Measurements from ENCODE around the gene CDH26.

Gene CDH26

GRCh38 chr20:60020251-60020650 is 62.0 kb downstream of the CDH26 start:
- no peak overlapping the region for H3K27ac ChIP-seq (ENCODE audit: low read length)
- no peak overlapping the region for H3K4me3 ChIP-seq (ENCODE audit: low read depth in 1 of 2, low read length in 2 of 2)
- H3K4me1 ChIP-seq (ENCODE audit: control insufficient read depth in 1 of 2, insufficient read depth in 2 of 2, low read length in 2 of 2): no peaks in the 10 kb centered on the region
- no peaks in the 10 kb centered on the region for H3K36me3 ChIP-seq (ENCODE audit: control insufficient read depth in 1 of 2, insufficient read depth in 2 of 2, low read length in 2 of 2)
- H3K9me3 ChIP-seq (ENCODE audit: control insufficient read depth in 1 of 2, low read length in 2 of 2): peaks cover 3 to 6% of the 10 kb centered on the region in 2 donors
- H3K27me3 ChIP-seq (ENCODE audit: low read depth, low read length): no peaks in the 10 kb centered on the region

DNA sequence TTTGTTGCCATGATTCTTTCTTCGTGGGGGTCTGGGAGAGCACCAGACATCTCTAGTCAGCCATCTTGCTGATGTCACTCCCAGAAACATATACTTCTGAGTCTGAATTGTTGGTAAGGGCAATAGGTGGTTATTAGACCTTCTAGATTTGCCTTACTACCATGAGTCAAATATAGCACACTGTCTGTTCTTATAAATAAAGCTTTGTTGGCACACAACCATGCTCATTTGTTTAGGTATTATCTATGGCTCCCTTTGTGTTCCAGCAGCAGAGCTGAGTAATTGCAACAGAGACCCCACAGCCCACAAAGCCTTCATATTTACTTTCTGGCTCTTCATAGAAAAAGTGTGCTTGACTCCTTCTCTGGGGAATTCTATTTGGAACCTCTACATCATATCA is 62.9 kb downstream of the CDH26 start:
- Histone ChIP-seq H3K27ac (ENCODE audit: low read length) (no peak overlapping the region), H3K27me3 (ENCODE audit: low read depth, low read length) (no peaks in the 10 kb centered on the region)

GRCh38 chr20:60022849-60023248 is 64.6 kb downstream of the CDH26 start:
- H3K36me3 ChIP-seq (ENCODE audit: control insufficient read depth in 1 of 2, insufficient read depth in 2 of 2, low read length in 2 of 2): no peaks in the 10 kb centered on the region
- no peaks in the 10 kb centered on the region for H3K4me1 ChIP-seq (ENCODE audit: control insufficient read depth in 1 of 2, insufficient read depth in 2 of 2, low read length in 2 of 2)
- no peak overlapping the region for H3K27ac ChIP-seq (ENCODE audit: low read length)

More for the DNA sequence above, 62.9 kb downstream of the CDH26 start:
- Histone ChIP-seq H3K9me3 (ENCODE audit: control insufficient read depth in 1 of 2, low read length in 2 of 2) (no peaks in the 10 kb centered on the region), H3K4me3 (ENCODE audit: low read depth in 1 of 2, low read length in 2 of 2) (no peak overlapping the region), H3K36me3 (ENCODE audit: control insufficient read depth in 1 of 2, insufficient read depth in 2 of 2, low read length in 2 of 2) (no peaks in the 10 kb centered on the region), H3K4me1 (ENCODE audit: control insufficient read depth in 1 of 2, insufficient read depth in 2 of 2, low read length in 2 of 2) (no peaks in the 10 kb centered on the region)

DNA sequence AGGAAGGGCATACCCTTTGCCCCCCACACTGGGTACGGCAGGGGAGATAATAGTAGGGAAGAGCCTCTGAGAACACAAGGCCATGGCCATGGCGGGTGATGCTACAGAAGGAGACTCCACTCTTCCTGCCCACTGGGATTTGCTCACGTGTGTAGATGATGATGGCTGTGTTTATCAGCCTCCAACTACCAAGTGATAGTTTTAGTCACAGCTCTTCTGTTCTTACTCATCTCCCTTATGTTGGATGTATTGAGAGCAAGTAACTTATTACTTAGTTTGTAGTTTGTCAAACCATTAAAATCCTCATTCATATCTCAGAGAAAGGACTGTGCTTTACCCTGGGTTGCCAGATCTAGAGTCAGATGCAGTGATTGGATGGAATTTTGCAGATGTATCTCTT is 66.0 kb downstream of the CDH26 start:
- no peaks in the 10 kb centered on the region for H3K27me3 ChIP-seq (ENCODE audit: low read depth, low read length)
- no peaks in the 10 kb centered on the region for H3K4me1 ChIP-seq (ENCODE audit: control insufficient read depth in 1 of 2, insufficient read depth in 2 of 2, low read length in 2 of 2)
- no peaks in the 10 kb centered on the region for H3K36me3 ChIP-seq (ENCODE audit: control insufficient read depth in 1 of 2, insufficient read depth in 2 of 2, low read length in 2 of 2)
- H3K9me3 ChIP-seq (ENCODE audit: control insufficient read depth in 1 of 2, low read length in 2 of 2): no peaks in the 10 kb centered on the region
- H3K27ac ChIP-seq (ENCODE audit: low read length): no peak overlapping the region
- H3K4me3 ChIP-seq (ENCODE audit: low read depth in 1 of 2, low read length in 2 of 2): no peak overlapping the region

More at GRCh38 chr20:60022849-60023248, 64.6 kb downstream of the CDH26 start:
- Histone ChIP-seq H3K27me3 (ENCODE audit: low read depth, low read length) (no peaks in the 10 kb centered on the region), H3K9me3 (ENCODE audit: control insufficient read depth in 1 of 2, low read length in 2 of 2) (no peaks in the 10 kb centered on the region), H3K4me3 (ENCODE audit: low read depth in 1 of 2, low read length in 2 of 2) (no peak overlapping the region)

DNA sequence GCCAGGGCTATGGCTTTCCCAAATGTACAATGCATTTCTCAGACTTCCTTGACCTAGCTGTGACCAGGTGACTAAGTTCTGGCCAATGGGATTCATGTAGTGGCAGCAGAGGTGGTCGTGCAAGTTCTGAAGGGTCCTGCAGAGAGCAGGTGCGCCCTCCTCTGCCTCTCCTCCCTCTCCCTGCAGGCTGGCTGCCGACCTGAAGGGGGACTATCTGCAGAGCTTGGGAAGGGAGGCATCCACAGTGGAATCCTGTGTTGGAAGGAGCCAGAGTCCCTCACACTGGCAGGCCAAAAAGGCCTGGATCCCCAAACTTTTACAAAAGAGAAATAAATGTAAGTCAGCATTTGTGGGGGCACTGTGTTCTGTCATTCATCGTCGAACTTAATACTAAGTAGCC is 66.6 kb downstream of the CDH26 start:
- no peak overlapping the region for H3K27ac ChIP-seq (ENCODE audit: low read length)
- H3K27me3 ChIP-seq (ENCODE audit: low read depth, low read length): no peaks in the 10 kb centered on the region
- H3K9me3 ChIP-seq (ENCODE audit: control insufficient read depth in 1 of 2, low read length in 2 of 2): no peaks in the 10 kb centered on the region
- no peaks in the 10 kb centered on the region for H3K36me3 ChIP-seq (ENCODE audit: control insufficient read depth in 1 of 2, insufficient read depth in 2 of 2, low read length in 2 of 2)
- H3K4me3 ChIP-seq (ENCODE audit: low read depth in 1 of 2, low read length in 2 of 2): no peak overlapping the region
- H3K4me1 ChIP-seq (ENCODE audit: control insufficient read depth in 1 of 2, insufficient read depth in 2 of 2, low read length in 2 of 2): no peaks in the 10 kb centered on the region

- no peaks in the 10 kb centered on the region for H3K27me3 ChIP-seq (ENCODE audit: low read depth, low read length)
- no peak overlapping the region for H3K4me3 ChIP-seq (ENCODE audit: low read depth in 1 of 2, low read length in 2 of 2)
- H3K36me3 ChIP-seq (ENCODE audit: control insufficient read depth in 1 of 2, insufficient read depth in 2 of 2, low read length in 2 of 2): no peaks in the 10 kb centered on the region
- H3K27ac ChIP-seq (ENCODE audit: low read length): no peak overlapping the region
- no peaks in the 10 kb centered on the region for H3K9me3 ChIP-seq (ENCODE audit: control insufficient read depth in 1 of 2, low read length in 2 of 2)
- H3K4me1 ChIP-seq (ENCODE audit: control insufficient read depth in 1 of 2, insufficient read depth in 2 of 2, low read length in 2 of 2): no peaks in the 10 kb centered on the region
Measured at GRCh38 chr20:60026010-60026409, 67.8 kb downstream of the CDH26 start.

DNA sequence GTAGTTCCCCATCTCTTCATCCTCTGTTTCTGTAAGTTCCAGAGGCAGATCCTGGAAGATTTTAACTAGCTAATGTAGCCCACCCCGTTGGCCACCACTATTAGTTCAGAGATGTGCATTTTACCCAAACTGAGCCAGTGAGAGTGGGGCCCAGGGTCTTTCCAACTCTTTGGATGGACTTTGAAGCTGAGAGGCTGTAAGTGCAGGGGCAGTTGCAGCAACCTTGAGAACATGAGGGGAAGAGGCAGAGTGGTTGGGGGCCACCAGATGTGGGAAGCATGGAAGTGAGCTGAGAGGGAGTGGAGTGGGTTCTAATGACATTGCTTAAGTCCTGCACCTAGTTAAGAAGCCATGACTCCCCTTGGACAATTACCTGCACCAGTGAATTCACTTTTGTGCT is 72.2 kb downstream of the CDH26 start:
- no peak overlapping the region for H3K4me3 ChIP-seq (ENCODE audit: low read depth in 1 of 2, low read length in 2 of 2)
- no peaks in the 10 kb centered on the region for H3K9me3 ChIP-seq (ENCODE audit: control insufficient read depth in 1 of 2, low read length in 2 of 2)
- H3K36me3 ChIP-seq (ENCODE audit: control insufficient read depth in 1 of 2, insufficient read depth in 2 of 2, low read length in 2 of 2): no peaks in the 10 kb centered on the region
- no peaks in the 10 kb centered on the region for H3K27me3 ChIP-seq (ENCODE audit: low read depth, low read length)
- no peak overlapping the region for H3K27ac ChIP-seq (ENCODE audit: low read length)
- H3K4me1 ChIP-seq (ENCODE audit: control insufficient read depth in 1 of 2, insufficient read depth in 2 of 2, low read length in 2 of 2): peaks cover 0 to 5% of the 10 kb centered on the region in 2 donors

DNA sequence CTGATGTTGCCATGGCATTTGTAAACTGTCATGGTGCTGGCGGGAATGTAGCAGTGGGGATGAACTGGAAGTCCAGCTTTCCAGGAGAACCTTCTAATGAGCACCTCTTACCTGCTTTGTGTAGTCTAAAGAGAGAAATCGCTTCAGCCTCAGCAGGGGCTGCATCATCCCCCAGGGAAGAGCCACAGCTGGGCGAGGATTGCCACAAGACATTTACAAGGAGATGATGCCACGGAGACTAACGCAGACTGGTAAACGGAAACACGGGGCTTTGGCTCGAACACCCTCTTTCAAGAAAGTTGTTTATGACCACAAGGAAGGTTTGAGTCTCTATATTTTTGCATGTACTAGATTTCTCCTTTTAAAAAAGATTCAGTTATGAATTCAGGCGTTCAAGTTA is 72.9 kb downstream of the CDH26 start:
- H3K9me3 ChIP-seq (ENCODE audit: control insufficient read depth in 1 of 2, low read length in 2 of 2): no peaks in the 10 kb centered on the region
- H3K4me1 ChIP-seq (ENCODE audit: control insufficient read depth in 1 of 2, insufficient read depth in 2 of 2, low read length in 2 of 2): peaks cover 0 to 5% of the 10 kb centered on the region in 2 donors
- H3K27ac ChIP-seq (ENCODE audit: low read length): no peak overlapping the region
- H3K36me3 ChIP-seq (ENCODE audit: control insufficient read depth in 1 of 2, insufficient read depth in 2 of 2, low read length in 2 of 2): no peaks in the 10 kb centered on the region
- H3K4me3 ChIP-seq (ENCODE audit: low read depth in 1 of 2, low read length in 2 of 2): no peak overlapping the region
- H3K27me3 ChIP-seq (ENCODE audit: low read depth, low read length): no peaks in the 10 kb centered on the region

- Histone ChIP-seq H3K4me3 (ENCODE audit: low read depth in 1 of 2, low read length in 2 of 2) (no peak overlapping the region), H3K36me3 (ENCODE audit: control insufficient read depth in 1 of 2, insufficient read depth in 2 of 2, low read length in 2 of 2) (no peaks in the 10 kb centered on the region), H3K27ac (ENCODE audit: low read length) (no peak overlapping the region), H3K4me1 (ENCODE audit: control insufficient read depth in 1 of 2, insufficient read depth in 2 of 2, low read length in 2 of 2) (peaks cover 0 to 5% of the 10 kb centered on the region in 2 donors), H3K9me3 (ENCODE audit: control insufficient read depth in 1 of 2, low read length in 2 of 2) (no peaks in the 10 kb centered on the region), H3K27me3 (ENCODE audit: low read depth, low read length) (no peaks in the 10 kb centered on the region)
Measured at GRCh38 chr20:60034231-60035110, 76.2 kb downstream of the CDH26 start.

- Histone ChIP-seq H3K9me3 (ENCODE audit: control insufficient read depth in 1 of 2, low read length in 2 of 2) (no peaks in the 10 kb centered on the region), H3K27ac (ENCODE audit: low read length) (no peak overlapping the region)
Measured at GRCh38 chr20:60035486-60035885, 77.3 kb downstream of the CDH26 start.

DNA sequence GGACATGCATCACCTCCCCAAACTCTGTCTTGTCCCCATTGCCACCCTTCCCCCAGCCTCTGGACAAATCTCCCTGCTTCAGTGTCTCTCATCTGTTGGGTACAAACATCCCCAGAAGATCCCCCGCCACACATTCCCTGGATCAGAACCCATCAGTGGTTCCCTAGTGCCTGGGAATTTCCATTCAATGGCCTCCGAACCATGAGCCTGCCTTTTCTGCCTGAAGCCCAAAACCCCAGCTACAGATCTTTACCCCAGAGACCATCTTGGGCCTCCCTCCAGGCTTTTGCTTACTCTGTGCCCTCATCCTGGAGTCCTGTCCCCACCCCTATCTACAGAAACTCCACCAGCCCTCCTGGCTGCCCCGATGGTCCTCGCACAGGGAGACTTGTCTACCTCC is 78.1 kb downstream of the CDH26 start:
- H3K9me3 ChIP-seq (ENCODE audit: control insufficient read depth in 1 of 2, low read length in 2 of 2): no peaks in the 10 kb centered on the region
- no peaks in the 10 kb centered on the region for H3K27me3 ChIP-seq (ENCODE audit: low read depth, low read length)
- H3K27ac ChIP-seq (ENCODE audit: low read length): no peak overlapping the region
- peaks cover 0 to 5% of the 10 kb centered on the region in 2 donors for H3K4me1 ChIP-seq (ENCODE audit: control insufficient read depth in 1 of 2, insufficient read depth in 2 of 2, low read length in 2 of 2)
- no peak overlapping the region for H3K4me3 ChIP-seq (ENCODE audit: low read depth in 1 of 2, low read length in 2 of 2)
- no peaks in the 10 kb centered on the region for H3K36me3 ChIP-seq (ENCODE audit: control insufficient read depth in 1 of 2, insufficient read depth in 2 of 2, low read length in 2 of 2)

More at GRCh38 chr20:60035486-60035885, 77.3 kb downstream of the CDH26 start:
- H3K27me3 ChIP-seq (ENCODE audit: low read depth, low read length): no peaks in the 10 kb centered on the region
- peaks cover 0 to 5% of the 10 kb centered on the region in 2 donors for H3K4me1 ChIP-seq (ENCODE audit: control insufficient read depth in 1 of 2, insufficient read depth in 2 of 2, low read length in 2 of 2)
- H3K36me3 ChIP-seq (ENCODE audit: control insufficient read depth in 1 of 2, insufficient read depth in 2 of 2, low read length in 2 of 2): no peaks in the 10 kb centered on the region
- H3K4me3 ChIP-seq (ENCODE audit: low read depth in 1 of 2, low read length in 2 of 2): no peak overlapping the region

Data from muscle layer of duodenum (tissue), 2 donors.